ENCODE results near the gene ARSI.

Gene ARSI

DNA sequence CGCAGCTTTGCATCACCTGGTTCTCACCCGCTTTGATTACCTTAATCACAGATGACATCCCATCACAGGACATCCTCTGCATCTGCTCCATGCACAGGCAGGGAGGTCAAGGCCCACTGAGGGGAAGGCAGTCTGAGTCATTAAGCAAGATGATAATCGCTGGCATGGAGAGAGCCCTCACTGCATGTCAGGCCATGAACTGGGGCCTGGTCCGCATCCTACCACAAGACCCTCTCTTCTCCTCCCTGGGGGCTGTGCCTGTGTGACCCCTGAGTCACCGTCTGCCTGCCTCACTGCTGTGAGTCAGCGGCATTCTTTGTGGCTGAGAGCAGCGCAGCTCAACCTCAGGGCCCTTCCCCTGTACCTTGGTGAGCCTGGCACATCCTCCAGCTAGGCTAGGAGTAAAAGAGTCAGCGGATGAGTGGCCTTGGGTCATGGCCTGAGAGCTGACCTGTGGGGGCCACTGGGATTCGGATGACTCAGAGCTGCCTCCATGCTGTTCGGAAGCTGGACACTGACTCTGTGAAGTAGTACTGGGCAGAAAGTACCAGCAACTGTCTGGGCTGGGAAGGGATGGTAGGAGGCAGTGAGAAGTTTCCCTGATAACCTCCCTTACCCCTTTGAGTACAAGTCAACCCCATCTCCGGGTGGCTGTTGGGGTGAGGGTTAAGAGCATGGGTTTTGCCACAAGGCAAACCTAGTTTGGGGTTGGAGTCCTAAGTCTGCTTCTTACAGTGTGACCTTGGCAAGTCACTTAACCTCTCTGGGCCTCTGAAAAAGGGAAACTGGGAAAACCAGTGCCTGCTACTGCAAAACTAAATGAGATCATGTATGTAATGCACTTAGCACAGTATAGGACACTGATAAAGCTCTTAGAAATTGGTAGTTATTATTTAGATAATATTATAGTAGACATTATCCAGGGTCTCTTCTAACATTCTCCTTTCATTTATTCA, 14.6 kb upstream of the ARSI start (continued):
- TF ChIP-seq, protein P1, sequence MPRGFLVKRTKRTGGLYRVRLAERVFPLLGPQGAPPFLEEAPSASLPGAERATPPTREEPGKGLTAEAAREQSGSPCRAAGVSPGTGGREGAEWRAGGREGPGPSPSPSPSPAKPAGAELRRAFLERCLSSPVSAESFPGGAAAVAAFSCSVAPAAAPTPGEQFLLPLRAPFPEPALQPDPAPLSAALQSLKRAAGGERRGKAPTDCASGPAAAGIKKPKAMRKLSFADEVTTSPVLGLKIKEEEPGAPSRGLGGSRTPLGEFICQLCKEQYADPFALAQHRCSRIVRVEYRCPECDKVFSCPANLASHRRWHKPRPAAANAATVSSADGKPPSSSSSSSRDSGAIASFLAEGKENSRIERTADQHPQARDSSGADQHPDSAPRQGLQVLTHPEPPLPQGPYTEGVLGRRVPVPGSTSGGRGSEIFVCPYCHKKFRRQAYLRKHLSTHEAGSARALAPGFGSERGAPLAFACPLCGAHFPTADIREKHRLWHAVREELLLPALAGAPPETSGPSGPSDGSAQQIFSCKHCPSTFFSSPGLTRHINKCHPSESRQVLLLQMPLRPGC (tag by site-specific recombination; IDR thresholded peaks at IDR 0.05): peak; percentile 72; the same call in 1 of the 2 replicates
- TF ChIP-seq ZNF585B (tag by site-specific recombination; IDR thresholded peaks at IDR 0.05) (no peak), ZNF600 (tag by site-specific recombination; IDR thresholded peaks at IDR 0.05) (peak; percentile 52; the same call in 1 of the 2 replicates), TCF7L2 (IDR thresholded peaks at IDR 0.05; ENCODE audit: borderline replicate concordance, low read depth, low read length) (no peak), ZNF544 (tag by site-specific recombination; IDR thresholded peaks at IDR 0.05) (no peak), ZNF214 (tag by site-specific recombination; IDR thresholded peaks at IDR 0.05; ENCODE audit: borderline replicate concordance) (no peak), ZNF677 (tag by site-specific recombination; IDR thresholded peaks at IDR 0.05) (no peak), ZNF791 (tag by site-specific recombination; IDR thresholded peaks at IDR 0.05) (no peak), KLF1 (tag by site-specific recombination; IDR thresholded peaks at IDR 0.05) (no peak), KLF8 (tag by site-specific recombination; IDR thresholded peaks at IDR 0.05) (no peak), ZNF211 (tag by site-specific recombination; IDR thresholded peaks at IDR 0.05; ENCODE audit: low read depth) (no peak), ZNF184 (tag by site-specific recombination; IDR thresholded peaks at IDR 0.05) (no peak), SCRT2 (tag by site-specific recombination; IDR thresholded peaks at IDR 0.05) (no peak), ZNF76 (tag by site-specific recombination; IDR thresholded peaks at IDR 0.05; ENCODE audit: borderline replicate concordance, low read depth) (no peak), ZNF24 (tag by site-specific recombination; IDR thresholded peaks at IDR 0.05) (no peak), ZNF658 (tag by site-specific recombination; IDR thresholded peaks at IDR 0.05) (no peak), ZNF670 (tag by site-specific recombination; IDR thresholded peaks at IDR 0.05; ENCODE audit: low read depth) (no peak), ZNF501 (tag by site-specific recombination; IDR thresholded peaks at IDR 0.05) (no peak), MYNN (tag by site-specific recombination; IDR thresholded peaks at IDR 0.05; ENCODE audit: borderline replicate concordance) (no peak), ZFHX2 (tag by site-specific recombination; conservative IDR thresholded peaks at IDR 0.05) (no peak)
- TF ChIP-seq, protein P2, sequence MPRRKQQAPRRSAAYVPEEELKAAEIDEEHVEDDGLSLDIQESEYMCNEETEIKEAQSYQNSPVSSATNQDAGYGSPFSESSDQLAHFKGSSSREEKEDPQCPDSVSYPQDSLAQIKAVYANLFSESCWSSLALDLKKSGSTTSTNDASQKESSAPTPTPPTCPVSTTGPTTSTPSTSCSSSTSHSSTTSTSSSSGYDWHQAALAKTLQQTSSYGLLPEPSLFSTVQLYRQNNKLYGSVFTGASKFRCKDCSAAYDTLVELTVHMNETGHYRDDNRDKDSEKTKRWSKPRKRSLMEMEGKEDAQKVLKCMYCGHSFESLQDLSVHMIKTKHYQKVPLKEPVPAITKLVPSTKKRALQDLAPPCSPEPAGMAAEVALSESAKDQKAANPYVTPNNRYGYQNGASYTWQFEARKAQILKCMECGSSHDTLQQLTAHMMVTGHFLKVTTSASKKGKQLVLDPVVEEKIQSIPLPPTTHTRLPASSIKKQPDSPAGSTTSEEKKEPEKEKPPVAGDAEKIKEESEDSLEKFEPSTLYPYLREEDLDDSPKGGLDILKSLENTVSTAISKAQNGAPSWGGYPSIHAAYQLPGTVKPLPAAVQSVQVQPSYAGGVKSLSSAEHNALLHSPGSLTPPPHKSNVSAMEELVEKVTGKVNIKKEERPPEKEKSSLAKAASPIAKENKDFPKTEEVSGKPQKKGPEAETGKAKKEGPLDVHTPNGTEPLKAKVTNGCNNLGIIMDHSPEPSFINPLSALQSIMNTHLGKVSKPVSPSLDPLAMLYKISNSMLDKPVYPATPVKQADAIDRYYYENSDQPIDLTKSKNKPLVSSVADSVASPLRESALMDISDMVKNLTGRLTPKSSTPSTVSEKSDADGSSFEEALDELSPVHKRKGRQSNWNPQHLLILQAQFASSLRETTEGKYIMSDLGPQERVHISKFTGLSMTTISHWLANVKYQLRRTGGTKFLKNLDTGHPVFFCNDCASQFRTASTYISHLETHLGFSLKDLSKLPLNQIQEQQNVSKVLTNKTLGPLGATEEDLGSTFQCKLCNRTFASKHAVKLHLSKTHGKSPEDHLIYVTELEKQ (tag by site-specific recombination; IDR thresholded peaks at IDR 0.05; ENCODE audit: borderline replicate concordance): peak; percentile 40; the same call in 1 of the 2 replicates
- TF ChIP-seq, protein P3, sequence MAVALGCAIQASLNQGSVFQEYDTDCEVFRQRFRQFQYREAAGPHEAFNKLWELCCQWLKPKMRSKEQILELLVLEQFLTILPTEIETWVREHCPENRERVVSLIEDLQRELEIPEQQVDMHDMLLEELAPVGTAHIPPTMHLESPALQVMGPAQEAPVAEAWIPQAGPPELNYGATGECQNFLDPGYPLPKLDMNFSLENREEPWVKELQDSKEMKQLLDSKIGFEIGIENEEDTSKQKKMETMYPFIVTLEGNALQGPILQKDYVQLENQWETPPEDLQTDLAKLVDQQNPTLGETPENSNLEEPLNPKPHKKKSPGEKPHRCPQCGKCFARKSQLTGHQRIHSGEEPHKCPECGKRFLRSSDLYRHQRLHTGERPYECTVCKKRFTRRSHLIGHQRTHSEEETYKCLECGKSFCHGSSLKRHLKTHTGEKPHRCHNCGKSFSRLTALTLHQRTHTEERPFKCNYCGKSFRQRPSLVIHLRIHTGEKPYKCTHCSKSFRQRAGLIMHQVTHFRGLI (tag by site-specific recombination; IDR thresholded peaks at IDR 0.05): no peak
- TF ChIP-seq, protein P4, sequence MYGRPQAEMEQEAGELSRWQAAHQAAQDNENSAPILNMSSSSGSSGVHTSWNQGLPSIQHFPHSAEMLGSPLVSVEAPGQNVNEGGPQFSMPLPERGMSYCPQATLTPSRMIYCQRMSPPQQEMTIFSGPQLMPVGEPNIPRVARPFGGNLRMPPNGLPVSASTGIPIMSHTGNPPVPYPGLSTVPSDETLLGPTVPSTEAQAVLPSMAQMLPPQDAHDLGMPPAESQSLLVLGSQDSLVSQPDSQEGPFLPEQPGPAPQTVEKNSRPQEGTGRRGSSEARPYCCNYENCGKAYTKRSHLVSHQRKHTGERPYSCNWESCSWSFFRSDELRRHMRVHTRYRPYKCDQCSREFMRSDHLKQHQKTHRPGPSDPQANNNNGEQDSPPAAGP (tag by site-specific recombination; IDR thresholded peaks at IDR 0.05): peak; percentile 89
- TF ChIP-seq, protein P5, sequence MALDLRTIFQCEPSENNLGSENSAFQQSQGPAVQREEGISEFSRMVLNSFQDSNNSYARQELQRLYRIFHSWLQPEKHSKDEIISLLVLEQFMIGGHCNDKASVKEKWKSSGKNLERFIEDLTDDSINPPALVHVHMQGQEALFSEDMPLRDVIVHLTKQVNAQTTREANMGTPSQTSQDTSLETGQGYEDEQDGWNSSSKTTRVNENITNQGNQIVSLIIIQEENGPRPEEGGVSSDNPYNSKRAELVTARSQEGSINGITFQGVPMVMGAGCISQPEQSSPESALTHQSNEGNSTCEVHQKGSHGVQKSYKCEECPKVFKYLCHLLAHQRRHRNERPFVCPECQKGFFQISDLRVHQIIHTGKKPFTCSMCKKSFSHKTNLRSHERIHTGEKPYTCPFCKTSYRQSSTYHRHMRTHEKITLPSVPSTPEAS (tag by site-specific recombination; IDR thresholded peaks at IDR 0.05): no peak
- TF ChIP-seq, protein P6, sequence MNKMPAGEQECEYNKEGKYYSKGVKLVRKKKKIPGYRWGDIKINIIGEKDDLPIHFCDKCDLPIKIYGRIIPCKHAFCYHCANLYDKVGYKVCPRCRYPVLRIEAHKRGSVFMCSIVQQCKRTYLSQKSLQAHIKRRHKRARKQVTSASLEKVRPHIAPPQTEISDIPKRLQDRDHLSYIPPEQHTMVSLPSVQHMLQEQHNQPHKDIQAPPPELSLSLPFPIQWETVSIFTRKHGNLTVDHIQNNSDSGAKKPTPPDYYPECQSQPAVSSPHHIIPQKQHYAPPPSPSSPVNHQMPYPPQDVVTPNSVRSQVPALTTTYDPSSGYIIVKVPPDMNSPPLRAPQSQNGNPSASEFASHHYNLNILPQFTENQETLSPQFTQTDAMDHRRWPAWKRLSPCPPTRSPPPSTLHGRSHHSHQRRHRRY (tag by site-specific recombination; IDR thresholded peaks at IDR 0.05): no peak
- TF ChIP-seq, protein P7, sequence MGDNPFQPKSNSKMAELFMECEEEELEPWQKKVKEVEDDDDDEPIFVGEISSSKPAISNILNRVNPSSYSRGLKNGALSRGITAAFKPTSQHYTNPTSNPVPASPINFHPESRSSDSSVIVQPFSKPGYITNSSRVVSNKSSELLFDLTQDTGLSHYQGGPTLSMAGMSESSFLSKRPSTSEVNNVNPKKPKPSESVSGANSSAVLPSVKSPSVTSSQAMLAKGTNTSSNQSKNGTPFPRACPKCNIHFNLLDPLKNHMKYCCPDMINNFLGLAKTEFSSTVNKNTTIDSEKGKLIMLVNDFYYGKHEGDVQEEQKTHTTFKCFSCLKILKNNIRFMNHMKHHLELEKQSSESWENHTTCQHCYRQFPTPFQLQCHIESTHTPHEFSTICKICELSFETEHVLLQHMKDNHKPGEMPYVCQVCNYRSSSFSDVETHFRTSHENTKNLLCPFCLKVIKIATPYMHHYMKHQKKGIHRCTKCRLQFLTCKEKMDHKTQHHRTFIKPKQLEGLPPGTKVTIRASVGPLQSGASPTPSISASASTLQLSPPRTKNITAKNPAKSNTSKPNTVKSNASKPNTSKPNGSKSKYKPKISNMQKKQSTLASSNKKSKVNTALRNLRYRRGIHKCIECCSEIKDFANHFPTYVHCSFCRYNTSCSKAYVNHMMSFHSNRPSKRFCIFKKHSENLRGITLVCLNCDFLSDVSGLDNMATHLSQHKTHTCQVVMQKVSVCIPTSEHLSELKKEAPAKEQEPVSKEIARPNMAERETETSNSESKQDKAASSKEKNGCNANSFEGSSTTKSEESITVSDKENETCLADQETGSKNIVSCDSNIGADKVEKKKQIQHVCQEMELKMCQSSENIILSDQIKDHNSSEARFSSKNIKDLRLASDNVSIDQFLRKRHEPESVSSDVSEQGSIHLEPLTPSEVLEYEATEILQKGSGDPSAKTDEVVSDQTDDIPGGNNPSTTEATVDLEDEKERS (tag by site-specific recombination; IDR thresholded peaks at IDR 0.05): no peak

Data from HEK293 (cell line).